SK-N-SH treated with all-trans-retinoic acid at 6 μM for 48 hours (cell line): ENCODE results near the gene NOSIP.

Source experiments
- ZFP3 ChIP-seq: fragments of 250-450 bp; sonication (Bioruptor Pico); IDR thresholded peaks from 2 replicates; pipeline ENCODE4 v1.5.0; 2020; ENCODE audit warnings: mild to moderate bottlenecking, moderate library complexity
- ZNF70 ChIP-seq: fragments of 450-650 bp; formaldehyde crosslinking; IDR thresholded peaks from 2 replicates; pipeline ENCODE4 v1.5.0; 2020; ENCODE audit warnings: mild to moderate bottlenecking, moderate library complexity
- TF ChIP-seq, protein P1 (sequence below): fragments of 250-450 bp; sonication (Bioruptor Pico); IDR thresholded peaks from 2 replicates; pipeline ENCODE4 v1.8.0; 2020; ENCODE audit warnings: mild to moderate bottlenecking, moderate library complexity, borderline replicate concordance

DNA sequence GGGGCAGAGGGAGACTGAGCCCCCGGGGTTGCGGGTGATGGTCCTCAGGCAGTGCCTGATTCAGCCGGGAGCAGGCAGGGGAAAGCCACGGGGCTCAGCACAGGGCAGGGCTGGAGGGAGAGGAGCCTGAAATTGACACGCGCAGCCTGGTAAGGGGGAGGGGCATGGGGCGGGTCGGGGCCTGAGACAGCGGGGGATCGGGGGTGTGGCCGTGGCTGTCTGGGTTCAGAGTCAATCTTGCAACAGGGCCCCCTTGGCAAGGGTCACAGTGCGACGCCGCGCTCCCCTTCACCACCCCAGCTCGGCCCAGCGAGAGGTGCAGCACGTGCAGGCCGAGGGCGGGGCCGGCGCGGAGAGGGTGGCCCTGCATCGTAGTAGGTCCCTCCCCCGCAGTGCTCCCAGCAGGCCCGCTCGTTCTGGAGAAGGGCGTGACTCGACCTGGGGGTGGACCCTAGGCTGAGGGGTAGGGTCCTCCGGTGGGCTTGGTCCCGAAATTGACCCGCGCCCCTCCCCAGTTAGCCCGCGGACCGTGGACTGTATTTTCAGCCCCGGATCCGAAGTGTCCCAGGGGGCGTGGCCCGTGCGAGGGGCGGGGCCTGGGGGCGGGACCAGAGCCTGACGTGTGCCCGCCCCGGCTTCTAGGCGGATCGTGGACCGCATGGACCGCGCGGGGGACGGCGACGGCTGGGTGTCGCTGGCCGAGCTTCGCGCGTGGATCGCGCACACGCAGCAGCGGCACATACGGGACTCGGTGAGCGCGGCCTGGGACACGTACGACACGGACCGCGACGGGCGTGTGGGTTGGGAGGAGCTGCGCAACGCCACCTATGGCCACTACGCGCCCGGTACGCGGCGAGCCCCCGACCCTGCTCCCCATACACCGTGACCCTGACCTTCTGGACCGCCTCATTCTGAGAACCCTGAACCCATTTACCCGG, 46.5 kb downstream of the NOSIP start:
- TF ChIP-seq ZNF70 (no peak), ZFP3 (no peak)
- TF ChIP-seq, protein P1, sequence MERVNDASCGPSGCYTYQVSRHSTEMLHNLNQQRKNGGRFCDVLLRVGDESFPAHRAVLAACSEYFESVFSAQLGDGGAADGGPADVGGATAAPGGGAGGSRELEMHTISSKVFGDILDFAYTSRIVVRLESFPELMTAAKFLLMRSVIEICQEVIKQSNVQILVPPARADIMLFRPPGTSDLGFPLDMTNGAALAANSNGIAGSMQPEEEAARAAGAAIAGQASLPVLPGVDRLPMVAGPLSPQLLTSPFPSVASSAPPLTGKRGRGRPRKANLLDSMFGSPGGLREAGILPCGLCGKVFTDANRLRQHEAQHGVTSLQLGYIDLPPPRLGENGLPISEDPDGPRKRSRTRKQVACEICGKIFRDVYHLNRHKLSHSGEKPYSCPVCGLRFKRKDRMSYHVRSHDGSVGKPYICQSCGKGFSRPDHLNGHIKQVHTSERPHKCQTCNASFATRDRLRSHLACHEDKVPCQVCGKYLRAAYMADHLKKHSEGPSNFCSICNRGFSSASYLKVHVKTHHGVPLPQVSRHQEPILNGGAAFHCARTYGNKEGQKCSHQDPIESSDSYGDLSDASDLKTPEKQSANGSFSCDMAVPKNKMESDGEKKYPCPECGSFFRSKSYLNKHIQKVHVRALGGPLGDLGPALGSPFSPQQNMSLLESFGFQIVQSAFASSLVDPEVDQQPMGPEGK (CRISPR knock-in tag), result no peak
